ENCODE results near the gene COL28A1.

DNA sequence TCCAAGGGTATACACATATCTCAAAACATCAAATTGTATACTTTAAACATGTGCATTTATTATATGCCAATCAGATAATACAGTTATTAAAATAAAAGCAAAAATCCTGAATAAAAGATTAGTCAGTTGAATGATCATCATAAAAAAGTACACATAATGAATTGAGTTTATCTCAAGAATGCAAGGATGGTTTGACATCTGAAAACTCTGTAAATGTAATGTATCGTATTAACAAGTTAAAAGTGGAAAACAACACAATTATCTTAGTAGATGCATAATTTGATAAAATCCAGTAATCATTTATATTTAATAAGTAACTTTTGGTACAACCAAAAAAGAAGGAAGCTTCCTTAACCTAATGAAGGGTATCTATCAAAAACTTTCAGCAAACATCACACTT is 86.6 kb downstream of the COL28A1 start:
- TF ChIP-seq, protein P1, sequence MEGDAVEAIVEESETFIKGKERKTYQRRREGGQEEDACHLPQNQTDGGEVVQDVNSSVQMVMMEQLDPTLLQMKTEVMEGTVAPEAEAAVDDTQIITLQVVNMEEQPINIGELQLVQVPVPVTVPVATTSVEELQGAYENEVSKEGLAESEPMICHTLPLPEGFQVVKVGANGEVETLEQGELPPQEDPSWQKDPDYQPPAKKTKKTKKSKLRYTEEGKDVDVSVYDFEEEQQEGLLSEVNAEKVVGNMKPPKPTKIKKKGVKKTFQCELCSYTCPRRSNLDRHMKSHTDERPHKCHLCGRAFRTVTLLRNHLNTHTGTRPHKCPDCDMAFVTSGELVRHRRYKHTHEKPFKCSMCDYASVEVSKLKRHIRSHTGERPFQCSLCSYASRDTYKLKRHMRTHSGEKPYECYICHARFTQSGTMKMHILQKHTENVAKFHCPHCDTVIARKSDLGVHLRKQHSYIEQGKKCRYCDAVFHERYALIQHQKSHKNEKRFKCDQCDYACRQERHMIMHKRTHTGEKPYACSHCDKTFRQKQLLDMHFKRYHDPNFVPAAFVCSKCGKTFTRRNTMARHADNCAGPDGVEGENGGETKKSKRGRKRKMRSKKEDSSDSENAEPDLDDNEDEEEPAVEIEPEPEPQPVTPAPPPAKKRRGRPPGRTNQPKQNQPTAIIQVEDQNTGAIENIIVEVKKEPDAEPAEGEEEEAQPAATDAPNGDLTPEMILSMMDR (conservative IDR thresholded peaks at IDR 0.05): no peak
- TF ChIP-seq EZH2 (IDR thresholded peaks at IDR 0.05; ENCODE audit: low read depth): no peak
